Measurements from ENCODE around the gene RAB10. TPM values are rescaled to one million over a fixed set of nuclear protein-coding genes. Genes with fewer than 3 reads are reported as not detected.

Gene RAB10
- total and polyA plus RNA-seq, 2 of the 13 experiments (the other 11 are each of a cell fraction or from before 2014, with no cell fraction given) = 48.2 to 120 TPM

DNA sequence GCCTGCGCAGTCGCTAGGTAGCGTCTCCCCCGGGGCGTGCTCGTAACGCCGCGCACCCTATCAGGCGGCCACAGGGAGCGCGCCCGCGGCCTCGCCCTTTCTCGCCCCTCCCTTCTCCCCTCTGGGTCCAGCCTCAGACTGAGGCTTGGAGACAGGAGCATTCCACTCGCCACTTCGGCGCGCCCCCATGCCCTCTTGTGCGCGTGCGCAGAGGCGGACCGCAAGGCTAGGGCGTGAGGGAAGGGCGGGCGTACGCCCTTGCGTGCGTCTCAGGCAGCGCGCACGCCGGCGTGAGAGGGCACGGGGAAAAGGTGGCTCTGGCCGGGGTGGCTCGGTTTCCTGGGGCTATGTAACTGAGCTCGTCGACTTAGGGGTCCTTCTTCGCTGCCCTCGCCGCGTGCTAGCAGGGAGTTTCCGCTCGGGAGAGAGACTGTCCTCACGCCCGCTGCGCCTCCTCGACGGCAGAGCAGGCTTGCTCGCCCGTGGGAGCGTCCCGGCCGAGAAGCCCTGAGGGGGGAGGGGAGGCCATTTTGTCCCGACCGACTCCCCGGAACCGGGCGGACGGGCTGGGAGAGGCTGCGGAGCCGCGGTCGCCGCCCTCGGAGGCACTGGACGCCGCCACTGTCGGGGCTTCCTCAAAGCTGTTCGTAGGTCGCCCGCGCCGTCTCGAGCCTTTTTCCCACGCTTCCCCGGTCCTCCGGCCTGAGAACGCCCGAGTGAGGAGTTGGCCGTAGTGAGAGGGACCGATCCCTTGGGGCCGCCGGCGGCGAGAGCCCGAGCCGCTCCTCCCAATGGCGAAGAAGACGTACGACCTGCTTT lies at the start of gene RAB10 (continued):
- peak; percentile 85; the same call in 1 of the 2 replicates for TF ChIP-seq SAFB2 (CRISPR knock-in tag; IDR thresholded peaks at IDR 0.05; ENCODE audit: borderline replicate concordance, low read depth)
- TF ChIP-seq ZNF773 (CRISPR knock-in tag; IDR thresholded peaks at IDR 0.05; ENCODE audit: borderline replicate concordance) = no peak
- 0 out of 2 replicates have a peak, but pooled peaks have one; percentile 29 for TF ChIP-seq MAFG (CRISPR knock-in tag; IDR thresholded peaks at IDR 0.05)
- no peak; the same call in 1 of the 2 replicates for TF ChIP-seq NFIC (IDR thresholded peaks at IDR 0.05; ENCODE audit: low read length)
- TF ChIP-seq NR3C1 (CRISPR knock-in tag; IDR thresholded peaks at IDR 0.05) = no peak
- peak; percentile 88 for TF ChIP-seq RXRA (CRISPR knock-in tag; IDR thresholded peaks at IDR 0.05)
- TF ChIP-seq, protein P1, sequence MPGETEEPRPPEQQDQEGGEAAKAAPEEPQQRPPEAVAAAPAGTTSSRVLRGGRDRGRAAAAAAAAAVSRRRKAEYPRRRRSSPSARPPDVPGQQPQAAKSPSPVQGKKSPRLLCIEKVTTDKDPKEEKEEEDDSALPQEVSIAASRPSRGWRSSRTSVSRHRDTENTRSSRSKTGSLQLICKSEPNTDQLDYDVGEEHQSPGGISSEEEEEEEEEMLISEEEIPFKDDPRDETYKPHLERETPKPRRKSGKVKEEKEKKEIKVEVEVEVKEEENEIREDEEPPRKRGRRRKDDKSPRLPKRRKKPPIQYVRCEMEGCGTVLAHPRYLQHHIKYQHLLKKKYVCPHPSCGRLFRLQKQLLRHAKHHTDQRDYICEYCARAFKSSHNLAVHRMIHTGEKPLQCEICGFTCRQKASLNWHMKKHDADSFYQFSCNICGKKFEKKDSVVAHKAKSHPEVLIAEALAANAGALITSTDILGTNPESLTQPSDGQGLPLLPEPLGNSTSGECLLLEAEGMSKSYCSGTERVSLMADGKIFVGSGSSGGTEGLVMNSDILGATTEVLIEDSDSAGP (CRISPR knock-in tag; IDR thresholded peaks at IDR 0.05; ENCODE audit: borderline replicate concordance) = peak; percentile 95
- no peak for TF ChIP-seq PTBP1 (IDR thresholded peaks at IDR 0.05; ENCODE audit: low read depth, low read length, poor library complexity, severe bottlenecking)
- TF ChIP-seq NR2F2 (IDR thresholded peaks at IDR 0.05; ENCODE audit: borderline replicate concordance, low read depth) = 0 out of 2 replicates have a peak, but pooled peaks have one; percentile 41
- TF ChIP-seq ZNF737 (CRISPR knock-in tag; IDR thresholded peaks at IDR 0.05; ENCODE audit: borderline replicate concordance) = peak; percentile 67; the same call in 1 of the 2 replicates
- TF ChIP-seq, protein P2, sequence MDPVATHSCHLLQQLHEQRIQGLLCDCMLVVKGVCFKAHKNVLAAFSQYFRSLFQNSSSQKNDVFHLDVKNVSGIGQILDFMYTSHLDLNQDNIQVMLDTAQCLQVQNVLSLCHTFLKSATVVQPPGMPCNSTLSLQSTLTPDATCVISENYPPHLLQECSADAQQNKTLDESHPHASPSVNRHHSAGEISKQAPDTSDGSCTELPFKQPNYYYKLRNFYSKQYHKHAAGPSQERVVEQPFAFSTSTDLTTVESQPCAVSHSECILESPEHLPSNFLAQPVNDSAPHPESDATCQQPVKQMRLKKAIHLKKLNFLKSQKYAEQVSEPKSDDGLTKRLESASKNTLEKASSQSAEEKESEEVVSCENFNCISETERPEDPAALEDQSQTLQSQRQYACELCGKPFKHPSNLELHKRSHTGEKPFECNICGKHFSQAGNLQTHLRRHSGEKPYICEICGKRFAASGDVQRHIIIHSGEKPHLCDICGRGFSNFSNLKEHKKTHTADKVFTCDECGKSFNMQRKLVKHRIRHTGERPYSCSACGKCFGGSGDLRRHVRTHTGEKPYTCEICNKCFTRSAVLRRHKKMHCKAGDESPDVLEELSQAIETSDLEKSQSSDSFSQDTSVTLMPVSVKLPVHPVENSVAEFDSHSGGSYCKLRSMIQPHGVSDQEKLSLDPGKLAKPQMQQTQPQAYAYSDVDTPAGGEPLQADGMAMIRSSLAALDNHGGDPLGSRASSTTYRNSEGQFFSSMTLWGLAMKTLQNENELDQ (CRISPR knock-in tag; IDR thresholded peaks at IDR 0.05; ENCODE audit: borderline replicate concordance) = peak; percentile 72
- no peak for TF ChIP-seq HOXA7 (CRISPR knock-in tag; IDR thresholded peaks at IDR 0.05)
- peak; percentile 70; the same call in 1 of the 2 replicates for TF ChIP-seq MED1 (CRISPR knock-in tag; IDR thresholded peaks at IDR 0.05)
- TF ChIP-seq, protein P3, sequence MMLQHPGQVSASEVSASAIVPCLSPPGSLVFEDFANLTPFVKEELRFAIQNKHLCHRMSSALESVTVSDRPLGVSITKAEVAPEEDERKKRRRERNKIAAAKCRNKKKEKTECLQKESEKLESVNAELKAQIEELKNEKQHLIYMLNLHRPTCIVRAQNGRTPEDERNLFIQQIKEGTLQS (CRISPR knock-in tag; IDR thresholded peaks at IDR 0.05) = peak; percentile 48
- peak; percentile 75; the same call in 1 of the 2 replicates for TF ChIP-seq MIER3 (CRISPR knock-in tag; IDR thresholded peaks at IDR 0.05; ENCODE audit: borderline replicate concordance)
- TF ChIP-seq, protein P4, sequence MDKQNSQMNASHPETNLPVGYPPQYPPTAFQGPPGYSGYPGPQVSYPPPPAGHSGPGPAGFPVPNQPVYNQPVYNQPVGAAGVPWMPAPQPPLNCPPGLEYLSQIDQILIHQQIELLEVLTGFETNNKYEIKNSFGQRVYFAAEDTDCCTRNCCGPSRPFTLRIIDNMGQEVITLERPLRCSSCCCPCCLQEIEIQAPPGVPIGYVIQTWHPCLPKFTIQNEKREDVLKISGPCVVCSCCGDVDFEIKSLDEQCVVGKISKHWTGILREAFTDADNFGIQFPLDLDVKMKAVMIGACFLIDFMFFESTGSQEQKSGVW (CRISPR knock-in tag; IDR thresholded peaks at IDR 0.05; ENCODE audit: borderline replicate concordance) = no peak
- TF ChIP-seq MYNN (CRISPR knock-in tag; IDR thresholded peaks at IDR 0.05; ENCODE audit: low read depth) = peak; percentile 89
- no peak; the same call in 1 of the 2 replicates for TF ChIP-seq ZNF460 (CRISPR knock-in tag; IDR thresholded peaks at IDR 0.05; ENCODE audit: borderline replicate concordance)
- TF ChIP-seq NRL (CRISPR knock-in tag; IDR thresholded peaks at IDR 0.05; ENCODE audit: borderline replicate concordance) = peak; percentile 98
- TF ChIP-seq TOPORS (CRISPR knock-in tag; IDR thresholded peaks at IDR 0.05) = no peak
- peak; percentile 90 for TF ChIP-seq ZNF343 (CRISPR knock-in tag; IDR thresholded peaks at IDR 0.05)
- TF ChIP-seq ARID2 (CRISPR knock-in tag; IDR thresholded peaks at IDR 0.05; ENCODE audit: borderline replicate concordance) = peak; percentile 95
- TF ChIP-seq SIN3B (IDR thresholded peaks at IDR 0.05; ENCODE audit: low read length) = peak; percentile 55
- TF ChIP-seq ZNF430 (CRISPR knock-in tag; IDR thresholded peaks at IDR 0.05) = peak; percentile 39; the same call in 1 of the 2 replicates
- TF ChIP-seq ZBTB8A (CRISPR knock-in tag; IDR thresholded peaks at IDR 0.05; ENCODE audit: borderline replicate concordance, low read depth) = peak; percentile 71

Data from HepG2 (cell line).